Liver (tissue), 9 donors: ENCODE measurements around the gene FOXB2. TPM values are rescaled to one million over a fixed set of nuclear protein-coding genes. Genes with fewer than 3 reads are reported as not detected.

Source experiments
- DNase-seq: peaks from one replicate; pipeline ENCODE4 v3.0.0-alpha.2; 2017; ENCODE audit warnings: low spot score
- H3K27ac ChIP-seq, 2 donors: one replicate each; pipeline ENCODE4 v1.7.0; 2013; ENCODE audit warnings: inconsistent platforms in 2 of 2, low read length in 2 of 2, control low read depth in 1 of 2, low read depth in 1 of 2, mild to moderate bottlenecking in 1 of 2
- H3K27me3 ChIP-seq, 4 donors: one replicate each; pipeline versions ENCODE4 v1.6.1 to v1.7.0; 2013; ENCODE audit warnings: low read length in 3 of 4, inconsistent platforms in 1 of 4, mild to moderate bottlenecking in 1 of 4, moderate library complexity in 1 of 4; ENCODE audit not compliant: control insufficient read depth in 4 of 4, insufficient read depth in 4 of 4
- H3K36me3 ChIP-seq, 4 donors: one replicate each; pipeline versions ENCODE4 v1.6.1 to v1.7.0; 2013; ENCODE audit warnings: low read length in 3 of 4, mild to moderate bottlenecking in 3 of 4, low read depth in 1 of 4, moderate library complexity in 1 of 4; ENCODE audit not compliant: control insufficient read depth in 4 of 4, insufficient read depth in 3 of 4
- H3K4me1 ChIP-seq, 4 donors: one replicate each; pipeline versions ENCODE4 v1.6.1 to v1.7.0; 2013; ENCODE audit warnings: low read length in 3 of 4, mild to moderate bottlenecking in 3 of 4, moderate library complexity in 1 of 4; ENCODE audit not compliant: control insufficient read depth in 4 of 4, insufficient read depth in 4 of 4
- H3K4me3 ChIP-seq, 3 donors: one replicate each; pipeline versions ENCODE4 v1.6.1 to v1.7.0; 2013; ENCODE audit warnings: low read length in 3 of 3, control low read depth in 1 of 3, low read depth in 1 of 3, mild to moderate bottlenecking in 1 of 3
- H3K9ac ChIP-seq, 2 donors: one replicate each; pipeline ENCODE4 v1.7.0; 2013; ENCODE audit warnings: low read length in 2 of 2, mild to moderate bottlenecking in 2 of 2, moderate library complexity in 2 of 2, control low read depth in 1 of 2, low read depth in 1 of 2
- H3K9me3 ChIP-seq, 4 donors: one replicate each; pipeline versions ENCODE4 v1.6.1 to v1.7.0; 2013; ENCODE audit warnings: low read length in 3 of 4; ENCODE audit not compliant: control insufficient read depth in 4 of 4
- ATF3 ChIP-seq: IDR thresholded peaks from 2 replicates; pipeline ENCODE4 v1.6.1; 2016; ENCODE audit warnings: antibody characterized with exemption
- CTCF ChIP-seq: fragments of 150-350 bp; IDR thresholded peaks from 2 replicates; pipeline ENCODE4 v1.5.1; 2017; ENCODE audit warnings: improper control_type of control experiment, low read depth, low read length; ENCODE audit not compliant: missing input control
- EGR1 ChIP-seq, 2 donors: IDR thresholded peaks; 2 replicates each; pipeline ENCODE4 v1.6.1; 2016 to 2018; ENCODE audit warnings: antibody characterized with exemption in 2 of 2, low read depth in 2 of 2
- FOXA1 ChIP-seq: IDR thresholded peaks from 2 replicates; pipeline ENCODE4 v1.6.1; 2016; ENCODE audit warnings: antibody characterized with exemption
- FOXA2 ChIP-seq: IDR thresholded peaks from 2 replicates; pipeline ENCODE4 v1.6.1; 2016; ENCODE audit warnings: antibody characterized with exemption
- GABPA ChIP-seq, 2 donors: IDR thresholded peaks in 1 of 2; conservative IDR thresholded peaks in 1 of 2; 2 replicates each; pipeline ENCODE4 v1.6.1; 2016; ENCODE audit warnings: antibody characterized with exemption in 2 of 2, mild to moderate bottlenecking in 1 of 2, moderate library complexity in 1 of 2
- HNF4A ChIP-seq, 2 donors: conservative IDR thresholded peaks; 2 replicates each; pipeline ENCODE4 v1.6.1; 2016; ENCODE audit warnings: antibody characterized with exemption in 2 of 2, mild to moderate bottlenecking in 2 of 2
- HNF4G ChIP-seq: IDR thresholded peaks from 2 replicates; pipeline ENCODE4 v1.6.1; 2016; ENCODE audit warnings: antibody characterized with exemption
- JUND ChIP-seq, 2 donors: IDR thresholded peaks; 2 replicates each; pipeline ENCODE4 v1.6.1; 2016; ENCODE audit warnings: antibody characterized with exemption in 2 of 2
- MAX ChIP-seq: IDR thresholded peaks from 2 replicates; pipeline ENCODE4 v1.6.1; 2016; ENCODE audit warnings: antibody characterized with exemption
- NR2F2 ChIP-seq: IDR thresholded peaks from 2 replicates; pipeline ENCODE4 v1.6.1; 2016; ENCODE audit warnings: antibody characterized with exemption
- RAD21 ChIP-seq, 2 donors: IDR thresholded peaks; 2 replicates each; pipeline ENCODE4 v1.6.1; 2016; ENCODE audit warnings: antibody characterized with exemption in 2 of 2, mild to moderate bottlenecking in 2 of 2
- REST ChIP-seq: IDR thresholded peaks from 2 replicates; pipeline ENCODE4 v1.6.1; 2016; ENCODE audit warnings: antibody characterized with exemption, mild to moderate bottlenecking
- RXRA ChIP-seq, 2 donors: IDR thresholded peaks; 2 replicates each; pipeline ENCODE4 v1.6.1; 2017 to 2018; ENCODE audit warnings: antibody characterized with exemption in 2 of 2, mild to moderate bottlenecking in 1 of 2
- SP1 ChIP-seq: IDR thresholded peaks from 2 replicates; pipeline ENCODE4 v1.6.1; 2018; ENCODE audit warnings: antibody characterized with exemption, mild to moderate bottlenecking
- TAF1 ChIP-seq: conservative IDR thresholded peaks from 2 replicates; pipeline ENCODE4 v1.6.1; 2016; ENCODE audit warnings: antibody characterized with exemption, mild to moderate bottlenecking
- YY1 ChIP-seq: IDR thresholded peaks from 2 replicates; pipeline ENCODE4 v1.6.1; 2016; ENCODE audit warnings: antibody characterized with exemption, mild to moderate bottlenecking
- ZBTB33 ChIP-seq: IDR thresholded peaks from 2 replicates; pipeline ENCODE4 v1.6.1; 2016; ENCODE audit warnings: antibody characterized with exemption
- WGBS: extraction: QIAGEN DNeasy Blood & Tissue Kit; methylation state at CpG from one replicate; pipeline ENCODE4 v1.1.7; 2013; 5-methylcytosine and 5-hydroxymethylcytosine counted together
- polyA plus RNA-seq, 2 donors: library from polyadenylated mRNA; stranded (reverse) in 1 of 2; unstranded in 1 of 2; fragments of 200-250 nt in 1 of 2; fragments of >200 nt in 1 of 2; fragmentation: Nextera tagmentation in 1 of 2; extraction: Ambion mirVana in 1 of 2; gene quantifications; one replicate each; pipeline versions ENCODE4 v1.2.1 to v1.2.3, GENCODE V29; 2013 to 2015
- total RNA-seq, 2 donors: library from RNA; depleted of rRNA; stranded (reverse); fragments of >200 nt; gene quantifications; one replicate each; pipeline ENCODE4 v1.2.3, GENCODE V29; 2014
- donor health status: healthy.
- donor health status: healthy.
- donor health status: healthy.
- donor health status: healthy.
- donor health status: healthy.

FOXB2 gene
- total and polyA plus RNA-seq, 4 donors = not detected

- Histone ChIP-seq H3K27me3 (peaks cover 0 to 5% (median 0%) of the 10 kb centered on the region in 4 donors), H3K4me1 (no peaks in the 10 kb centered on the region), H3K4me3 (no peak overlapping the region), H3K9ac (no peak overlapping the region), H3K27ac (no peak overlapping the region), H3K36me3 (no peaks in the 10 kb centered on the region), H3K9me3 (no peaks in the 10 kb centered on the region)
- 36% methylated on average over 3 of the region's 3 CpGs for WGBS
- no peak for DNase-seq
- no peak for TF ChIP-seq FOXA2
- TF ChIP-seq MAX = no peak
- TF ChIP-seq ATF3 = no peak
- TF ChIP-seq GABPA (IDR thresholded peaks at IDR 0.05 in 1 of 2, conservative IDR thresholded peaks at IDR 0.05 in 1 of 2) = no peak
- no peak for TF ChIP-seq HNF4G
- no peak for TF ChIP-seq EGR1 (IDR thresholded peaks at IDR 0.05; ENCODE audit: low read depth in 2 of 2)
- no peak for TF ChIP-seq RXRA (IDR thresholded peaks at IDR 0.05)
These were observed 30.0 kb upstream of the FOXB2 start for GRCh38 chr9:76989501-76989900.

GRCh38 chr9:76996700-76997099 lies 22.8 kb upstream of the FOXB2 start:
- Histone ChIP-seq H3K4me3 (no peak overlapping the region), H3K36me3 (no peaks in the 10 kb centered on the region), H3K27ac (no peak overlapping the region), H3K9ac (no peak overlapping the region), H3K4me1 (no peaks in the 10 kb centered on the region), H3K9me3 (no peaks in the 10 kb centered on the region), H3K27me3 (no peaks in the 10 kb centered on the region)
- no peak for DNase-seq
- TF ChIP-seq RAD21 (IDR thresholded peaks at IDR 0.05) = peak; percentile 28 to 32
- TF ChIP-seq FOXA2 = no peak
- TF ChIP-seq NR2F2 = no peak
- TF ChIP-seq GABPA (IDR thresholded peaks at IDR 0.05 in 1 of 2, conservative IDR thresholded peaks at IDR 0.05 in 1 of 2) = no peak
- 19% methylated on average over 6 of the region's 6 CpGs for WGBS

GRCh38 chr9:76999261-76999660 lies 20.2 kb upstream of the FOXB2 start:
- Histone ChIP-seq H3K36me3 (no peaks in the 10 kb centered on the region), H3K4me1 (no peaks in the 10 kb centered on the region), H3K4me3 (no peak overlapping the region), H3K9me3 (no peaks in the 10 kb centered on the region), H3K27me3 (no peaks in the 10 kb centered on the region), H3K9ac (no peak overlapping the region), H3K27ac (no peak overlapping the region)
- WGBS = 94% methylated on average over 3 of the region's 3 CpGs
- TF ChIP-seq HNF4A (conservative IDR thresholded peaks at IDR 0.05) (no peak), YY1 (no peak), SP1 (no peak), RXRA (IDR thresholded peaks at IDR 0.05) (no peak), REST (no peak), CTCF (no peak), TAF1 (no peak), JUND (IDR thresholded peaks at IDR 0.05) (no peak), GABPA (IDR thresholded peaks at IDR 0.05 in 1 of 2, conservative IDR thresholded peaks at IDR 0.05 in 1 of 2) (no peak), NR2F2 (no peak), MAX (no peak), HNF4G (no peak), RAD21 (IDR thresholded peaks at IDR 0.05) (no peak), ZBTB33 (no peak), FOXA2 (no peak), ATF3 (no peak), FOXA1 (no peak)
- no peak for DNase-seq
